GM12864 (cell line): ENCODE data around the gene PTPRC.

Experiments
- DNase-seq: peaks from one replicate; pipeline ENCODE4 v3.0.0-alpha.2; 2011; ENCODE audit warnings: low read depth
- H3K4me3 ChIP-seq: 2 replicates; pipeline ENCODE4 v1.5.1; 2011; ENCODE audit warnings: mild to moderate bottlenecking, low read depth, low read length, control low read depth
- TF ChIP-seq, protein P1 (sequence below): IDR thresholded peaks from 2 replicates; pipeline ENCODE4 v1.5.1; 2011; ENCODE audit warnings: low read depth, mild to moderate bottlenecking, moderate library complexity, low read length, control low read depth, inconsistent platforms; ENCODE audit errors: missing control alignments

PTPRC gene

DNA sequence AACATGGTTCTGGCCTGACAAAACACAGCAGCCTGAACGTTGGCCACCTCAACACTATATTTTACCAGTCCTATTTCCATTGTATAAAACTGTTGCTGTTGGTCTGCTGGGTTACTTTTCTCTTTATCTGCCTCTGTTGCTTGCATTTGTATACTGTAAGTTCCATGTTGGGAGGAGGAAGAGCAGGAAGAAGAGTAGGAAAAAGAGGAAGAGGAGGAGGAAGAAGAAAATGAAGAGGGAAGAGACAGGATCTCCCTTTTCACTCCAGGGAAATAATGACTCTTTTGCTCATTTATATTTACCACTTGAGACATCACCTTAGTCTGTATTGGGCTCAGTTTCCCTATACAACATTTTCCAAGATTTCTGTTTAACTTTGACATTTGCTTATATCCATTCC is 134.2 kb downstream of the PTPRC start:
- TF ChIP-seq, protein P1, sequence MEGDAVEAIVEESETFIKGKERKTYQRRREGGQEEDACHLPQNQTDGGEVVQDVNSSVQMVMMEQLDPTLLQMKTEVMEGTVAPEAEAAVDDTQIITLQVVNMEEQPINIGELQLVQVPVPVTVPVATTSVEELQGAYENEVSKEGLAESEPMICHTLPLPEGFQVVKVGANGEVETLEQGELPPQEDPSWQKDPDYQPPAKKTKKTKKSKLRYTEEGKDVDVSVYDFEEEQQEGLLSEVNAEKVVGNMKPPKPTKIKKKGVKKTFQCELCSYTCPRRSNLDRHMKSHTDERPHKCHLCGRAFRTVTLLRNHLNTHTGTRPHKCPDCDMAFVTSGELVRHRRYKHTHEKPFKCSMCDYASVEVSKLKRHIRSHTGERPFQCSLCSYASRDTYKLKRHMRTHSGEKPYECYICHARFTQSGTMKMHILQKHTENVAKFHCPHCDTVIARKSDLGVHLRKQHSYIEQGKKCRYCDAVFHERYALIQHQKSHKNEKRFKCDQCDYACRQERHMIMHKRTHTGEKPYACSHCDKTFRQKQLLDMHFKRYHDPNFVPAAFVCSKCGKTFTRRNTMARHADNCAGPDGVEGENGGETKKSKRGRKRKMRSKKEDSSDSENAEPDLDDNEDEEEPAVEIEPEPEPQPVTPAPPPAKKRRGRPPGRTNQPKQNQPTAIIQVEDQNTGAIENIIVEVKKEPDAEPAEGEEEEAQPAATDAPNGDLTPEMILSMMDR, result no peak
- no peak overlapping the region for H3K4me3 ChIP-seq
- DNase-seq, result no peak

DNA sequence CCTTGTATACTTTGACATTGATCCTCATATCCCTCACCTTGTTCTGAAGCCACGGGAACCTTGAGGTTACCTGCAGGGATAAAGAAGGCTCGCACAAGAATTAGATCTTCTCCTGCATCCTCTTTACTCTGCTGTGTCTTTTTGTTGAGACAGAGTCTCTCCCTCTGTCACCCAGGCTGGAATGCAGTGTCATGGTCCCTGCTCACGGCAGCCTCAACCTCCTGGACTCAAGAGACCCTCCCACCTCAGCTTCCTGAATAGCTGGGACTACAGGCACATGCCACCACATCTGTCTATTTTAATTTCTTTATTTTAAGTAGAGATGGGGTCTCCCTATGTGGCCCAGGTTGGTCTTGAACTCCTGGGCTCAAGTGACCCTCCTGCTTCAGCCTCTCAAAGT is 134.7 kb downstream of the PTPRC start:
- TF ChIP-seq, protein P1, result no peak
- no peak for DNase-seq
- no peak overlapping the region for H3K4me3 ChIP-seq

DNA sequence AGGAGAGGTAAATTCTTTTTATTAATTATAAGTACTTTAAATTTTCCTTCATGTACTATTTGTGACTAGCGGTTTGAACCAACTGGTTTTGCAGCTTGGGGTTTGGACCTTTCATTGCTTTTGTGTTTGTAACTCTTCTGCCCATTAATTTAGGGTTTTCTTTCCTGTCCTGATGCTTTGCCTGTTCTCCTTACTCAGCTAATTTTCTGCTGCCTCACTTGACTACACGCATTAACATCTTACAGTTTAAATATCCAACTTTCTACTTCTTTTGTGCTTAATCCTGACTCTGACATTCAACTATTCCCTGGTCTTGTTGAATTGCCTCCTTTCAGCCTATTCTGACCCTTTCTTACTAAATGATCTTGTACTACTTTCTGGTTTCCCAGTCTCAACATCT is 135.6 kb downstream of the PTPRC start:
- no peak for DNase-seq
- H3K4me3 ChIP-seq, result no peak overlapping the region
- TF ChIP-seq, protein P1, result no peak

DNA sequence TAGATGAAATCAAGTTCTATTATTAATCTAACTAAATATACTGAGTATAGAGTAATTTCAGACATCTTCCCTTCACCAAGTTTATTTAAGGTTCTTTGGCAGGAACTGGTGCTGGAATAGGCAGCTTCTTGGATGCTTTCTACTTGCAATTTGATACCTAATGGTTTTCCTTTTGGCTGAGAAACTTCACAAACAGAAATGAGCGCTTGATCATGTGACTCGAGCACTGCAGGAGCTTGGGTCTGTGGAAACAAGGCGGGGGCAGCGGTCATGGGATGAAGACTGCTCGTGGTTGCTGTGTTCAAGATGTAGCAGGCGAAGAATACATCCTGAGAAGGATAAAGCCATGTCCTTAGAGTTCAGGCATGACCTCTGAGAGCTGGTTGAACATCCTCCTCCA is 136.8 kb downstream of the PTPRC start:
- no peak overlapping the region for H3K4me3 ChIP-seq
- DNase-seq, result no peak
- TF ChIP-seq, protein P1, result no peak

DNA sequence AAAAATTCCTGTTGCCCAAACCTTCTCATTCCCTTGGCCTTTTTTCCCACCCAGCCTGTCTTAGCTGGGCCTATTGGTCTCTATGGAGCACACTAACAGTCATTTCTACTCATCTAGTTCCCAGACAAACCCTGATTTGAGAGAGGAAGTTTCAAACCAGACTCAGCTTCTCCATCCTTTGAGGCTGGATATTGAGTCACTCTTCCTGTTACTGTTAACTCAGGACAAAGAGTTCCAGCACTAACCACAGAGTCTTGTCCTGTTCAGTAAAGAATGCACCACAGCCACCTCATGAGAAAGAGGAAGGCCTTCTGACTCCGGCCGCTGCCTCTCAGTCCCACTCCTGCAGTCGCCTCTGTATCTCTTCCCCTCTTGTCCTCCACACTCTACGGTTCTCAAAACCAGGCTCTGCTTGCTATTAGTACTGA is 137.8 kb downstream of the PTPRC start:
- no peak for DNase-seq
- TF ChIP-seq, protein P1, result no peak

DNA sequence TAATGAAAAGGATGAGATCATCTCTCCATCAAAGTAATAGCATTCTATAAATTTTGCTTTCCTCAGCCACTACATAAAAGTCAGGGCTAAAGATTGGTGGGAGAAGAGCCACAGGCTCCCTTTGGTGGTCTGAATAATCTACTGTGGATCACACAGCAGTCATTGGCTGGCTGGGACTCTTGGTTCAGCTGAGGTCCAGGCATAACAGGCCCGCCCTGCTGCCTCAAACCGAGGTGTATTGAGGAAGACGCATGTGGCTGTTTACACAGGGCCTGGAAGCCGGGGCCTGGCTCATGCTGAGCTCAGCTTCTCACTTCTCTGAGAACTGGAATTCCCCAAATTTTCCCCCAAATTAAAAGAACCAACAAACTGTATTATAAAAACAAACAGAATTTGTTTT is 139.2 kb downstream of the PTPRC start:
- TF ChIP-seq, protein P1, result no peak
- no peak overlapping the region for H3K4me3 ChIP-seq
- no peak for DNase-seq

More for the DNA sequence above, 137.8 kb downstream of the PTPRC start:
- no peak overlapping the region for H3K4me3 ChIP-seq

DNA sequence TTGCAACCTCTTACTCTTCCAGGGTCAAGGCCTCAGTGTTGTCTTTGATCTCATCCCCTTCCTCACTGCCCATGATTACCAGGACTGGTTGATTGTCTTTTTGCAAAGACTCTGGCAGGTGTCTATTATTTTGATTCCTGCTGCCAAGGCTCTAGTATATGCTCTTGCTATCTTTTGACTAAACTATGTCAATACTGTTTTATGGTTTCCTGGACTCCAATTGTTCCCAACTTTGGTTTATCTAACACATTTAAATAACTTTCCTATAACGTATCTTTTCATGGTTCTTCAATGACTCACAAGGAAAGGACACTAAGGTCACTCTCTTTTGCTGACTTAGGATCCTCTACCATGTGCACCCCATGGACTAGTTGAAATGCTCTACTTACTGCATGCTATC is 141.5 kb downstream of the PTPRC start:
- no peak overlapping the region for H3K4me3 ChIP-seq
- TF ChIP-seq, protein P1, result no peak
- no peak for DNase-seq
